ENCODE results near the gene VENTX. TPM values are rescaled to one million over a fixed set of nuclear protein-coding genes. Genes with fewer than 3 reads are reported as not detected.
"Not testable (repeated sequence)": the region's sequence is repeated elsewhere in the genome, so short reads cannot be mapped to it uniquely, and the experiment has no call there.

The VENTX gene
- total RNA-seq, 1 donor from 2014 or later = not detected

- H3K9me3 Mint-ChIP-seq (ENCODE audit: low read depth) = no peaks in the 10 kb centered on the region
- no peak within 1 kb of the TSS for H3K4me3 Mint-ChIP-seq (ENCODE audit: unreplicated experiment)
- H3K36me3 Mint-ChIP-seq (ENCODE audit: low read depth) = no peaks in the 10 kb centered on the region
- DNase-seq (ENCODE audit: low spot score) = no peak
- H3K27ac Mint-ChIP-seq (ENCODE audit: unreplicated experiment) = no peak within 1 kb of the TSS
- peaks cover 62% of the 10 kb centered on the region for H3K27me3 Mint-ChIP-seq (ENCODE audit: low read depth)
- no peak for TF ChIP-seq CTCF (IDR thresholded peaks at IDR 0.05)
- peaks cover 15% of the 10 kb centered on the region for H3K4me1 Mint-ChIP-seq (ENCODE audit: low read depth)
These were observed 7.7 kb upstream of the VENTX start, which contains the start of gene UTF1 for GRCh38 chr10:133230044-133230361. UTF1 (plus strand) TSS chr10:133230217; CDS start chr10:133230289, 72 bp downstream.

- no peak for DNase-seq (ENCODE audit: low spot score)
- H3K36me3 Mint-ChIP-seq (ENCODE audit: low read depth) = no peaks in the 10 kb centered on the region
- peaks cover 63% of the 10 kb centered on the region for H3K27me3 Mint-ChIP-seq (ENCODE audit: low read depth)
- no peak for TF ChIP-seq CTCF (IDR thresholded peaks at IDR 0.05)
- H3K4me3 Mint-ChIP-seq (ENCODE audit: unreplicated experiment) = no peak overlapping the region
- H3K27ac Mint-ChIP-seq (ENCODE audit: unreplicated experiment) = no peak overlapping the region
- H3K9me3 Mint-ChIP-seq (ENCODE audit: low read depth) = no peaks in the 10 kb centered on the region
- H3K4me1 Mint-ChIP-seq (ENCODE audit: low read depth) = peaks cover 13% of the 10 kb centered on the region
These were observed 7.1 kb upstream of the VENTX start for GRCh38 chr10:133230387-133231195.

GRCh38 chr10:133231244-133231945 lies 6.3 kb upstream of the VENTX start:
- DNase-seq (ENCODE audit: low spot score) = no peak
- peaks cover 61% of the 10 kb centered on the region for H3K27me3 Mint-ChIP-seq (ENCODE audit: low read depth)
- H3K27ac Mint-ChIP-seq (ENCODE audit: unreplicated experiment) = no peak overlapping the region
- no peaks in the 10 kb centered on the region for H3K9me3 Mint-ChIP-seq (ENCODE audit: low read depth)
- H3K4me1 Mint-ChIP-seq (ENCODE audit: low read depth) = peaks cover 5% of the 10 kb centered on the region
- TF ChIP-seq CTCF (IDR thresholded peaks at IDR 0.05) = no peak
- H3K4me3 Mint-ChIP-seq (ENCODE audit: unreplicated experiment) = no peak overlapping the region
- H3K36me3 Mint-ChIP-seq (ENCODE audit: low read depth) = no peaks in the 10 kb centered on the region

- Mint-ChIP-seq H3K4me3 (ENCODE audit: unreplicated experiment) (no peak overlapping the region), H3K27ac (ENCODE audit: unreplicated experiment) (no peak overlapping the region), H3K9me3 (ENCODE audit: low read depth) (no peaks in the 10 kb centered on the region), H3K27me3 (ENCODE audit: low read depth) (peaks cover 56% of the 10 kb centered on the region), H3K36me3 (ENCODE audit: low read depth) (no peaks in the 10 kb centered on the region), H3K4me1 (ENCODE audit: low read depth) (peaks cover 3% of the 10 kb centered on the region)
- TF ChIP-seq CTCF (IDR thresholded peaks at IDR 0.05) = no peak
- DNase-seq (ENCODE audit: low spot score) = no peak
These were observed 5.6 kb upstream of the VENTX start for GRCh38 chr10:133231946-133232574.

- H3K9me3 Mint-ChIP-seq (ENCODE audit: low read depth); H3K4me3 Mint-ChIP-seq (ENCODE audit: unreplicated experiment): not testable (repeated sequence)
These were observed 2.9 kb upstream of the VENTX start for GRCh38 chr10:133234796-133235195.

More at GRCh38 chr10:133234796-133235195, 2.9 kb upstream of the VENTX start:
- not testable (repeated sequence) for H3K36me3 Mint-ChIP-seq (ENCODE audit: low read depth); H3K4me1 Mint-ChIP-seq (ENCODE audit: low read depth); H3K27ac Mint-ChIP-seq (ENCODE audit: unreplicated experiment); DNase-seq (ENCODE audit: low spot score)
- H3K27me3 Mint-ChIP-seq (ENCODE audit: low read depth) = peaks cover 51% of the 10 kb centered on the region

Measured in chondrocyte (in vitro differentiated cells).